Measurements from ENCODE around the gene GPR132. TPM values are rescaled to one million over a fixed set of nuclear protein-coding genes. Genes with fewer than 3 reads are reported as not detected.

The GPR132 gene
- total RNA-seq, 1 donor from 2014 or later = not detected

DNA sequence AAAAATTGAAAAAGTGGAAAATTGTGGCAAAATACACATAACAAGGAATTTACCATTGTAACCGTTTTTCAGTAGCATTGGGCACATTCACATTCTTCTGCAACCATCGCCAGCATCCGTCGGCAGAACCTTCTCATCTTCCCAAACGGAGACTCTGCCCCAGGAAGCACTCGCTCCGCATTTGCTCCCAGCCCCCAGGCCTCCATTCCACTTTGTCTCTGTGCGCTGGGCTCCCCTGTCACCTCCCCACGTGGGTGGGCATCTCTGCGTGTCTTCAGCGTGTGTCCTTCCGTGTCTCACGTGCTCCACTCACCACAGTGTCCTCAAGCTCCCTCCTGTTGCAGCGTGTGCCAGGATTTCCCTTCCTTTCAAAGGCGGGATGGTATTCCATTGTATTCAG, 9.9 kb downstream of the GPR132 start:
- H3K27ac ChIP-seq = no peak overlapping the region
- intact Hi-C loops (cut with DNase I) = no loop called here
- no peaks in the 10 kb centered on the region for H3K36me3 ChIP-seq
- no peak for DNase-seq (ENCODE audit: low spot score in 2 of 2)
- no peaks in the 10 kb centered on the region for H3K27me3 ChIP-seq
- no peaks in the 10 kb centered on the region for H3K9me3 ChIP-seq
- TF ChIP-seq, protein P1, sequence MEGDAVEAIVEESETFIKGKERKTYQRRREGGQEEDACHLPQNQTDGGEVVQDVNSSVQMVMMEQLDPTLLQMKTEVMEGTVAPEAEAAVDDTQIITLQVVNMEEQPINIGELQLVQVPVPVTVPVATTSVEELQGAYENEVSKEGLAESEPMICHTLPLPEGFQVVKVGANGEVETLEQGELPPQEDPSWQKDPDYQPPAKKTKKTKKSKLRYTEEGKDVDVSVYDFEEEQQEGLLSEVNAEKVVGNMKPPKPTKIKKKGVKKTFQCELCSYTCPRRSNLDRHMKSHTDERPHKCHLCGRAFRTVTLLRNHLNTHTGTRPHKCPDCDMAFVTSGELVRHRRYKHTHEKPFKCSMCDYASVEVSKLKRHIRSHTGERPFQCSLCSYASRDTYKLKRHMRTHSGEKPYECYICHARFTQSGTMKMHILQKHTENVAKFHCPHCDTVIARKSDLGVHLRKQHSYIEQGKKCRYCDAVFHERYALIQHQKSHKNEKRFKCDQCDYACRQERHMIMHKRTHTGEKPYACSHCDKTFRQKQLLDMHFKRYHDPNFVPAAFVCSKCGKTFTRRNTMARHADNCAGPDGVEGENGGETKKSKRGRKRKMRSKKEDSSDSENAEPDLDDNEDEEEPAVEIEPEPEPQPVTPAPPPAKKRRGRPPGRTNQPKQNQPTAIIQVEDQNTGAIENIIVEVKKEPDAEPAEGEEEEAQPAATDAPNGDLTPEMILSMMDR (IDR thresholded peaks at IDR 0.05) = no peak
- H3K4me3 ChIP-seq = no peak overlapping the region
- no peaks in the 10 kb centered on the region for H3K4me1 ChIP-seq

DNA sequence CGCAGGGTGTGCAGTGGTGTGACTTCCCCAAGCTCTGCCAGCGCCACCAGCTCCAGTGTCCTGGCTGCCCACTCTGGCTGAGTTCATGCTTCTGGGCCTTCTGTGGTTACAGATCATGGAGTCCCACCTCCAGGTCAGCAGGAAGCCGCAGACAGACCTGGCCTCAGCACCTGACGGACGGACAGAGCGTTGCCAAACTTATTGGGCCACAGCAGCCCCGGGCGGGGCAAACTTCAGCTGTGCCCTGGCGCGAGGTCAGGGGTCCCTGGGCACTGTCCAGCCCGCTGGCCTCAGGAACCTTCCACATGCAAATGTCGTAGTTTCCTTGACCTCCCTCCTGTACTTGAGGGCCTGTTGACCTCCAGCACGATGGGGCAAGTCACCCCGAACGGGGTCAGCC, 11.2 kb downstream of the GPR132 start:
- H3K4me3 ChIP-seq = no peak overlapping the region
- H3K4me1 ChIP-seq = no peaks in the 10 kb centered on the region
- no peak overlapping the region for H3K27ac ChIP-seq
- no peaks in the 10 kb centered on the region for H3K9me3 ChIP-seq
- no peaks in the 10 kb centered on the region for H3K36me3 ChIP-seq
- DNase-seq (ENCODE audit: low spot score in 2 of 2) = no peak
- intact Hi-C loops (cut with DNase I) = no loop called here
- H3K27me3 ChIP-seq = no peaks in the 10 kb centered on the region
- TF ChIP-seq, protein P1 (IDR thresholded peaks at IDR 0.05) = no peak

DNA sequence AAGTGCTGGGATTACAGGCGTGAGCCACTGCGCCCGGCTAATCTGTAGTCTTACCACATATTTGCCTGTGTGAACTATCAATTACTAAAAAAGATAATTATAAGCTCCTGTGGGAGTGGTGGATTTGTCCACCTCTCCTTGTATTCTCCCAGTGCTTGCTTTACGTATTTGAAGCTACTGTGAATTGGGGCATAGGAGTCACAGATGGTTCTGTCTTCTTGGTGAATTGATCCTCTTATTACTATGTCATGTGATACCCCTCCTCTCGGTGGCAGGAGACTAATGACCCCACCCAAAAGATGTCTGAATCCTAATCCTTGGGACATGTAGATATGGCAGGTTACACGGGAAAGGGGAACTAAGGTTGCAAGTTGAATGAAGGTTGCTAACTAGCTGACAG, 11.8 kb downstream of the GPR132 start:
- no peak for DNase-seq (ENCODE audit: low spot score in 2 of 2)
- Histone ChIP-seq H3K9me3 (no peaks in the 10 kb centered on the region), H3K4me1 (no peaks in the 10 kb centered on the region), H3K4me3 (no peak overlapping the region), H3K36me3 (no peaks in the 10 kb centered on the region), H3K27me3 (no peaks in the 10 kb centered on the region), H3K27ac (no peak overlapping the region)
- TF ChIP-seq, protein P1 (IDR thresholded peaks at IDR 0.05) = no peak
- intact Hi-C loops (cut with DNase I) = no loop called here

DNA sequence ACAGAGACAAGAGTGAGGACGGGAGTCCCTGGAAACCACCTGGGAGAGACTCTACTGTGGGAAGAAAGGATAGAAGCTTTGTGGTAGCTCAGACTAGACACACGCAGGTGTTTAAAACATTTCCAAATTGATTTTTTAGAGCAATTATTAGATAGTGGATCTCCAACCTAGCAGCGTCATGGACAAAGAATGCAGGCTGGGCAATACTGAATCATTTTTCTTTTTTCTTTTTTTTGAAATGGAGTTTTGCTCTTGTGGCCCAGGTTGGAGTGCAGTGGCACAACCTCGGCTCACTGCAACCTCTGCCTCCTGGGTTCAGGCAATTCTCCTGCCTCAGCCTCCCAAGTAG, 13.1 kb downstream of the GPR132 start:
- intact Hi-C loops (cut with DNase I) = no loop called here
- H3K9me3 ChIP-seq = no peaks in the 10 kb centered on the region
- no peaks in the 10 kb centered on the region for H3K27me3 ChIP-seq
- H3K27ac ChIP-seq = no peak overlapping the region
- DNase-seq (ENCODE audit: low spot score in 2 of 2) = no peak
- TF ChIP-seq, protein P1 (IDR thresholded peaks at IDR 0.05) = no peak
- H3K4me1 ChIP-seq = no peaks in the 10 kb centered on the region
- no peak overlapping the region for H3K4me3 ChIP-seq
- no peaks in the 10 kb centered on the region for H3K36me3 ChIP-seq

DNA sequence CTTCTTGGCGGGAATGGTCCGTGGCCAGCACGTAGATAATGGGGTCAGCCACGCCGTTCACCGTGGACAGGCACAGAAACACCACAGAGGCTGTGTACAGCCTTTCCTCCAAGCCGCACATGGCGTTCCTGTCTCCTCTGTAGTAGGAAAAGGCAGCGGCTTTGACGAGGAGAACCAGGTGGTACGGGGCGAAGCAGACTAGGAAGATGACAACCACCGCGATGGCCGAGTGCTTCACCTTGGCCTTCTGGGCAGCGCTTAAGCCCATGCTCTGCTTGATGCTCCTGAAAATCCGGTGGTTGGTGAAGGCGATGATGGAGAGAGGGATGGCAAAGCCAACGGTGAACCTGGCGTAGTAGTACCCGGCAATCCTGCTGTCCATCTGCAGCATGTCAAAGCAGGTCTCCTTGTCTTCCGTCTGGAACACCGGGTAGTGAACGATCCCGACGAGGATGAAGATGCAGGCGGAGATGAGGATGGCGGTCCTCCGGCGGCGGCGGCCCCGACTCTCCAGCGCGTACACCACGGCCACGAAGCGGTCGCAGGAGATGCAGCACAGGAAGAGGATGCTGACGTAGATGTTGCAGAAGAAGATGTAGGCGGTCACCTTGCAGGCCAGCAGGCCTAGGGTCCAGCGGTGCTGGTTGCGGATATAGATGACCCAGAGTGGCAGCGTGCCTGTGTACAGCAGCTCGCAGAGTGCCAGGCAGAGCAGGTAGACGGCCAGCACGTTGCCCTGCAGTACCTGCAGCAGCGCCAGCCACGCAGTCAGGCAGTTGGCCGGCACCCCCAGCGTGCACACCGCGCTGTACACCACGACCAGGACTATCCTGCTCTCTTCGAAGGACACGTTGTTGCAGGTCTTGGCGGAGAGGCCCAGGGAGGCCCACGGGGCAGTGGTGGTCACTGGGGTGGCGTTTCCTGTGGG, 13.8 kb downstream of the GPR132 start:
- no peak overlapping the region for H3K27ac ChIP-seq
- no peaks in the 10 kb centered on the region for H3K9me3 ChIP-seq
- DNase-seq (ENCODE audit: low spot score in 2 of 2) = no peak
- no peaks in the 10 kb centered on the region for H3K36me3 ChIP-seq
- H3K27me3 ChIP-seq = no peaks in the 10 kb centered on the region
- TF ChIP-seq, protein P1 (IDR thresholded peaks at IDR 0.05) = no peak
- intact Hi-C loops (cut with DNase I) = no loop called here
- H3K4me1 ChIP-seq = no peaks in the 10 kb centered on the region
- H3K4me3 ChIP-seq = no peak overlapping the region
